HFFc6 (cell line): ENCODE measurements around the gene CTNNA2. TPM values are rescaled to one million over a fixed set of nuclear protein-coding genes. Genes with fewer than 3 reads are reported as not detected.

ENCODE experiments used
- DNase-seq: peaks from one replicate; pipeline ENCODE4 v3.0.0-alpha.2; 2018
- H3K27ac Mint-ChIP-seq: 2 replicates; pipeline ENCODE4 v1.8.0; 2020; ENCODE audit warnings: mild to moderate bottlenecking, mixed read lengths
- H3K27me3 Mint-ChIP-seq: 2 replicates; pipeline ENCODE4 v1.8.0; 2021; ENCODE audit warnings: mild to moderate bottlenecking, moderate library complexity, mixed read lengths; ENCODE audit not compliant: insufficient read depth
- H3K36me3 Mint-ChIP-seq: 2 replicates; pipeline ENCODE4 v1.8.0; 2021; ENCODE audit warnings: low read depth, mixed read lengths
- H3K4me1 Mint-ChIP-seq: 2 replicates; pipeline ENCODE4 v1.8.0; 2020; ENCODE audit warnings: low read depth, mixed read lengths
- H3K4me3 Mint-ChIP-seq: 2 replicates; pipeline ENCODE4 v1.8.0; 2020; ENCODE audit warnings: mild to moderate bottlenecking, moderate library complexity, mixed read lengths
- H3K9me3 Mint-ChIP-seq: 2 replicates; pipeline ENCODE4 v1.8.0; 2020; ENCODE audit warnings: mild to moderate bottlenecking, mixed read lengths
- CTCF ChIP-seq: fragments of 200-600 bp; sonication (generic); IDR thresholded peaks from 2 replicates; pipeline ENCODE4 v1.5.0; 2021; ENCODE audit warnings: antibody characterized with exemption, mild to moderate bottlenecking
- total RNA-seq, 6 experiments: library from RNA; stranded (reverse); fragmentation: NEBNext Ultra II Directional; extraction: Animal tissue kit (Norgen Biotek cat#: 25700); gene quantifications; 2 replicates in 1 of 6; 3 replicates in 5 of 6; pipeline ENCODE4 v1.2.3, GENCODE V29; 2021

CTNNA2 gene
- total RNA-seq, 6 experiments from 2014 or later, result not detected

GRCh38 chr2:80496775-80497174 lies 983.9 kb downstream of the CTNNA2 start:
- TF ChIP-seq CTCF, result no peak
- Mint-ChIP-seq H3K27ac (peak overlapping the region; percentile 32; the same call in 1 of the 2 replicates), H3K4me3 (peak overlapping the region; percentile 18), H3K27me3 (peaks cover 2% of the 10 kb centered on the region; the same call in 1 of the 2 replicates), H3K9me3 (no peaks in the 10 kb centered on the region), H3K36me3 (no peaks in the 10 kb centered on the region), H3K4me1 (peaks cover 26% of the 10 kb centered on the region)
- peak; percentile 76 for DNase-seq

DNA sequence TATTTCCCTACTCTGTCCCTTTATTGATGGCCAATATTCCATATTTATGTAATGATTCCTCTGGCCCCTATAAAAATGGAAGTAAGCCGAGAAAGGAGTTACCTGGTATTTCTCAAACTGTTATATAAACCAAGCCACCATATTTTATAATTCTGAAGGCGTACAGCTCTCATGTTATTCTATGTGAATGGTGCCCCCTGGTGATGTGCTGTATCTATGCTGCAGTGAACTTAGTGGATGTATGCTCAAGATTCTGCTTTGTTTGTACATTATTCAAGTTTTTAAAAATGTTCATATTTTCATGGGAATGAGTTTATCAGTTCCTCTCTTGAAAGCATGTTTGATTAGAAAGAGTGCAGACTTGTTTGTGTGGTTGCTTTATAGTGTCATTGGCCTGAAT lies 986.2 kb downstream of the CTNNA2 start:
- no peak overlapping the region for H3K27ac Mint-ChIP-seq
- no peak overlapping the region for H3K4me3 Mint-ChIP-seq
- H3K36me3 Mint-ChIP-seq, result no peaks in the 10 kb centered on the region
- peak; percentile 81 for TF ChIP-seq CTCF
- H3K9me3 Mint-ChIP-seq, result no peaks in the 10 kb centered on the region
- peaks cover 8% of the 10 kb centered on the region for H3K27me3 Mint-ChIP-seq
- peaks cover 26% of the 10 kb centered on the region for H3K4me1 Mint-ChIP-seq
- peak; percentile 56 for DNase-seq

DNA sequence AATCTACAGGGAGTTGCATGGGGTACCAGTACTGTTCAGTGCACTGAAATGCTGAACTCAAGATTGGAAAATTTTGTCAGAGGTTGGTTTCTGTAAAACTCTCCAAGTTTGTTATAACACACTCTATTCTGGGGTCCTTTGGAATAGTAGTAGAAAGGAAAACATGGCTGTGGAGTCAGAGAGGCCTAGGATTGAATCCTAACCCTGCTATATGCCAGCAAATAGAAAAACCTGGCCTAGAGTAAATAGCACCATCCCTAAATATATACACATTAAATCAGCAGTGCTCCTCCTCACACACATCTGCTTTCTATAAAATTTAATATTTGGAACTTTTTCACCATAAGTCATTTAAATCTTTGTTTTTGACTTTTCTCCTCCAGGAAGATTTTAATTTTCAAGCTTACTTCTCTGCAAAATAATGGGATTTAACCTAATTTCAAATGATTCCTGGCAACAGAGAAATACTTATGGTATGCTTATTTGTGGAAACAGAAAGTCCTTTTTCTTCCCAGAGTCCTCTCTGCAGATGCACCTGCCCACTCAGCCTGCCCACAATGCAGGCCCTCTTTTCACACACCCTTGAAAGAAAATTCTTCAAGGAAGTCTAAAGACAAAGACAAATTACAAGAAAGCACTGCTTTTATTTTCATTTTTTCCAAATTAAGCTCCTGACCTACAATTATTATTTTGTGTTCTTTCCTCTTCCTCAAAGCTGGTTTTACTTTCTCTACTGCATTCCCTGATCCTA lies 989.2 kb downstream of the CTNNA2 start:
- DNase-seq, result no peak
- TF ChIP-seq CTCF, result no peak
- Mint-ChIP-seq H3K36me3 (no peaks in the 10 kb centered on the region), H3K27ac (no peak overlapping the region), H3K9me3 (no peaks in the 10 kb centered on the region), H3K27me3 (peaks cover 12% of the 10 kb centered on the region), H3K4me1 (peaks cover 6% of the 10 kb centered on the region), H3K4me3 (no peak overlapping the region)

GRCh38 chr2:80506563-80506962 lies 993.7 kb downstream of the CTNNA2 start:
- Mint-ChIP-seq H3K4me1 (no peaks in the 10 kb centered on the region), H3K4me3 (no peak overlapping the region), H3K27me3 (peaks cover 12% of the 10 kb centered on the region), H3K27ac (no peak overlapping the region), H3K9me3 (no peaks in the 10 kb centered on the region), H3K36me3 (no peaks in the 10 kb centered on the region)
- DNase-seq, result no peak
- TF ChIP-seq CTCF, result no peak

GRCh38 chr2:80510716-80511115 lies 997.9 kb downstream of the CTNNA2 start:
- DNase-seq, result no peak
- H3K4me1 Mint-ChIP-seq, result no peaks in the 10 kb centered on the region
- no peak overlapping the region for H3K4me3 Mint-ChIP-seq
- no peak overlapping the region for H3K27ac Mint-ChIP-seq
- H3K27me3 Mint-ChIP-seq, result no peaks in the 10 kb centered on the region
- H3K9me3 Mint-ChIP-seq, result no peaks in the 10 kb centered on the region
- no peak for TF ChIP-seq CTCF
- H3K36me3 Mint-ChIP-seq, result no peaks in the 10 kb centered on the region
